Activated CD8-positive, alpha-beta memory T cell treated with anti-CD3 and anti-CD28 coated beads, Interleukin-2, amount 50 U/mL, for 24 hours (primary cell): ENCODE data around the gene BMI1.
"Not testable (repeated sequence)": the region's sequence is repeated elsewhere in the genome, so short reads cannot be mapped to it uniquely, and the experiment has no call there.

ENCODE experiments used
- DNase-seq: peaks from one replicate; pipeline ENCODE4 v3.0.0-alpha.2; 2020; ENCODE audit errors: extremely low read depth

Gene BMI1

GRCh38 chr10:22339761-22340328 is 18.9 kb downstream of the BMI1 start:
- no peak for DNase-seq

- no peak for DNase-seq
These were observed 19.7 kb downstream of the BMI1 start for GRCh38 chr10:22340329-22341189.

- DNase-seq, result no peak
These were observed 20.5 kb downstream of the BMI1 start for GRCh38 chr10:22341190-22341925.

GRCh38 chr10:22341926-22342196 is 21.0 kb downstream of the BMI1 start:
- no peak for DNase-seq

GRCh38 chr10:22342421-22342820 is 21.5 kb downstream of the BMI1 start:
- DNase-seq, result no peak

GRCh38 chr10:22343731-22344130 is 22.8 kb downstream of the BMI1 start:
- DNase-seq, result no peak

- DNase-seq, result no peak
These were observed 23.4 kb downstream of the BMI1 start for GRCh38 chr10:22344249-22344648.

GRCh38 chr10:22344781-22345300 is 23.9 kb downstream of the BMI1 start:
- no peak for DNase-seq

GRCh38 chr10:22345301-22346095 is 24.6 kb downstream of the BMI1 start, which contains the start of gene SPAG6:
TSS of gene SPAG6 (plus strand) at chr10:22345496. CDS start at chr10:22345612, 116 bp downstream.
- no peak for DNase-seq

- no peak for DNase-seq
These were observed 25.3 kb downstream of the BMI1 start for GRCh38 chr10:22346096-22346661.

GRCh38 chr10:22349755-22350154 is 28.9 kb downstream of the BMI1 start:
- DNase-seq, result no peak

GRCh38 chr10:22351131-22351703 is 30.3 kb downstream of the BMI1 start:
- no peak for DNase-seq

- no peak for DNase-seq
These were observed 35.5 kb downstream of the BMI1 start for GRCh38 chr10:22356324-22356873.

GRCh38 chr10:22357770-22358169 is 36.9 kb downstream of the BMI1 start:
- not testable (repeated sequence) for DNase-seq

GRCh38 chr10:22363305-22363704 is 42.4 kb downstream of the BMI1 start:
- DNase-seq, result no peak

GRCh38 chr10:22364407-22365140 is 43.7 kb downstream of the BMI1 start:
- DNase-seq, result no peak

GRCh38 chr10:22365233-22365632 is 44.3 kb downstream of the BMI1 start:
- DNase-seq, result no peak

- no peak for DNase-seq
These were observed 44.9 kb downstream of the BMI1 start for GRCh38 chr10:22365644-22366434.

GRCh38 chr10:22366435-22366703 is 45.5 kb downstream of the BMI1 start:
- no peak for DNase-seq

- DNase-seq, result no peak
These were observed 45.9 kb downstream of the BMI1 start for GRCh38 chr10:22366771-22367170.
